Activated T-helper 2 cell treated with anti-CD3 and anti-CD28 coated beads, Interferon-gamma antibody, Interleukin-2, Interleukin-4, amounts not matched to agents 10 μg/mL and 5 μg/mL and 100 μg/mL, durations not matched to agents 14 hours and 24 hours and 36 hours (primary cell): ENCODE results near the gene FMNL2. TPM values are rescaled to one million over a fixed set of nuclear protein-coding genes. Genes with fewer than 3 reads are reported as not detected.

Experiments used
- DNase-seq: peaks from one replicate; pipeline ENCODE4 v3.0.0; 2021; ENCODE audit warnings: low spot score
- H3K27ac Mint-ChIP-seq: one replicate; pipeline ENCODE4 v1.8.0; 2021; ENCODE audit warnings: mixed read lengths
- H3K27me3 Mint-ChIP-seq: one replicate; pipeline ENCODE4 v1.8.0; 2021; ENCODE audit warnings: low read depth, mixed read lengths
- H3K36me3 Mint-ChIP-seq: one replicate; pipeline ENCODE4 v1.8.0; 2021; ENCODE audit warnings: low read depth, mixed read lengths
- H3K4me1 Mint-ChIP-seq: one replicate; pipeline ENCODE4 v1.8.0; 2021; ENCODE audit warnings: low read depth, mixed read lengths
- H3K4me3 Mint-ChIP-seq: one replicate; pipeline ENCODE4 v1.8.0; 2021; ENCODE audit warnings: low read depth, mild to moderate bottlenecking, moderate library complexity, mixed read lengths
- H3K9me3 Mint-ChIP-seq: one replicate; pipeline ENCODE4 v1.8.0; 2021; ENCODE audit warnings: mixed read lengths
- intact Hi-C: fragments of 100-400 bp; cut with micrococcal nuclease; formaldehyde crosslinking; loops from one replicate; pipeline ENCODE4 v1.15.1; 2023
- total RNA-seq: library from RNA; stranded (reverse); gene quantifications from 2 replicates; pipeline ENCODE4 v1.2.3, GENCODE V29; 2022

Gene FMNL2
- total RNA-seq, 1 donor from 2014 or later = 14.0 TPM

GRCh38 chr2:152413228-152414030, 78.5 kb downstream of the FMNL2 start:
- DNase-seq = no peak
- intact Hi-C loops = loop anchor here (2.0 kb wide), 3 partner anchors 93 to 237 kb away; no protein-coding TSS in a partner anchor
- no peaks in the 10 kb centered on the region for H3K9me3 Mint-ChIP-seq
- no peak overlapping the region for H3K4me3 Mint-ChIP-seq
- peak overlapping the region; percentile 88 for H3K27ac Mint-ChIP-seq
- H3K36me3 Mint-ChIP-seq = peaks cover 9% of the 10 kb centered on the region
- H3K4me1 Mint-ChIP-seq = peaks cover 60% of the 10 kb centered on the region
- H3K27me3 Mint-ChIP-seq = peaks cover 2% of the 10 kb centered on the region

- Mint-ChIP-seq H3K4me1 (peaks cover 53% of the 10 kb centered on the region), H3K36me3 (peaks cover 10% of the 10 kb centered on the region), H3K27me3 (peaks cover 2% of the 10 kb centered on the region), H3K9me3 (no peaks in the 10 kb centered on the region), H3K27ac (peak overlapping the region; percentile 88), H3K4me3 (peak overlapping the region; percentile 8)
- intact Hi-C loops = loop anchor here (1.0 to 2.0 kb wide), 7 partner anchors 9 to 238 kb away; partner anchors contain the start of gene FMNL2
- DNase-seq = no peak
Measured at GRCh38 chr2:152415231-152415642, 80.3 kb downstream of the FMNL2 start.

DNA sequence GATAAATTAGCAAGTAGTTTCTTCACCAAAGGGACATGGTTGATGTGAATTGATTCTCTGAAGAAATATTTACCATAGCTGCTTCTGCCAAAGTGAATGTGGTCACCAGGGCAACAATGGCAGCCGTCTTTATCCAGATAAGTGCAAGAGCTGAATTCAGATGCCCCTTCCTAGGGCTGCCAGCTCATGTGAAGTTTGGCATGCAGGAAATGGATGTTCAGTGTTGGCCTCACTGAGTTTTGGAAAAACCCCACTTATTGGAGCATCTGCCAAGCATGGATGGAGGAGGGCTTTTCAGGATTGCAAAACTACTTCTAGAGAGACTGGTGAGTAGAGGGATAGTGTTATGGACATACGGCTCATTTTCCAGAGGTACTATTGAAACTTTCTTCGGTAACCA, 80.8 kb downstream of the FMNL2 start:
- intact Hi-C loops = loop anchor here (1.0 to 2.0 kb wide), 7 partner anchors 9 to 239 kb away; partner anchors contain the start of gene FMNL2
- Mint-ChIP-seq H3K4me1 (peaks cover 55% of the 10 kb centered on the region), H3K27me3 (peaks cover 2% of the 10 kb centered on the region), H3K27ac (peak overlapping the region; percentile 88), H3K9me3 (no peaks in the 10 kb centered on the region), H3K36me3 (peaks cover 10% of the 10 kb centered on the region), H3K4me3 (no peak overlapping the region)
- no peak for DNase-seq

GRCh38 chr2:152418688-152419087, 83.7 kb downstream of the FMNL2 start:
- intact Hi-C loops = loop anchor here (2.0 kb wide), 1 partner anchor 16 kb away; no protein-coding TSS in a partner anchor
- Mint-ChIP-seq H3K27me3 (no peaks in the 10 kb centered on the region), H3K27ac (peak overlapping the region; percentile 86), H3K4me3 (no peak overlapping the region), H3K9me3 (no peaks in the 10 kb centered on the region), H3K4me1 (peaks cover 47% of the 10 kb centered on the region), H3K36me3 (peaks cover 10% of the 10 kb centered on the region)
- DNase-seq = no peak

- H3K4me1 Mint-ChIP-seq = peaks cover 35% of the 10 kb centered on the region
- no peaks in the 10 kb centered on the region for H3K27me3 Mint-ChIP-seq
- no peaks in the 10 kb centered on the region for H3K9me3 Mint-ChIP-seq
- H3K36me3 Mint-ChIP-seq = peaks cover 10% of the 10 kb centered on the region
- no peak overlapping the region for H3K4me3 Mint-ChIP-seq
- H3K27ac Mint-ChIP-seq = no peak overlapping the region
- no peak for DNase-seq
- intact Hi-C loops = loop anchor here (2.0 kb wide), 1 partner anchor 17 kb away; no protein-coding TSS in a partner anchor
Measured at GRCh38 chr2:152419944-152420343, 85.0 kb downstream of the FMNL2 start.

DNA sequence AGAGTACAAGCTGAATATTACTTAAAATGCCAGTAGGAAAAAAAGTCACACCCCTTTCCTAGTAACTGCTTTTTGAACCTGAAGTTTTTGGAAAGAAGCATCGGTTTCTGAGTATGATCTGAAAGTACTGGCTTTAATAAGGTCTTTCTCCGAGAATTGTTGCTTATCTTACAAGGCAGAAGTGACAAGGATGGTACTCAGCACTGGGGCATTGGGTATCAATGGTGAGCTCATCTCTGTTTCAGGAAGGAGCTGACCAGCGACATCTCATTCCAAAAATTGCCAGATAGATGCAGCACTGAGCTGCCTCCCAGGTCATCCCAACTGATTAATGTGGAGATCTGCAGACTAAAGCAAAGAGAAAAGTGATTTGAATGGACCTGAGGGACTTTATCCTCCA, 85.4 kb downstream of the FMNL2 start:
- Mint-ChIP-seq H3K36me3 (peaks cover 10% of the 10 kb centered on the region), H3K4me1 (peaks cover 31% of the 10 kb centered on the region), H3K9me3 (no peaks in the 10 kb centered on the region), H3K4me3 (no peak overlapping the region), H3K27me3 (no peaks in the 10 kb centered on the region), H3K27ac (no peak overlapping the region)
- no peak for DNase-seq
- intact Hi-C loops = no loop called here

DNA sequence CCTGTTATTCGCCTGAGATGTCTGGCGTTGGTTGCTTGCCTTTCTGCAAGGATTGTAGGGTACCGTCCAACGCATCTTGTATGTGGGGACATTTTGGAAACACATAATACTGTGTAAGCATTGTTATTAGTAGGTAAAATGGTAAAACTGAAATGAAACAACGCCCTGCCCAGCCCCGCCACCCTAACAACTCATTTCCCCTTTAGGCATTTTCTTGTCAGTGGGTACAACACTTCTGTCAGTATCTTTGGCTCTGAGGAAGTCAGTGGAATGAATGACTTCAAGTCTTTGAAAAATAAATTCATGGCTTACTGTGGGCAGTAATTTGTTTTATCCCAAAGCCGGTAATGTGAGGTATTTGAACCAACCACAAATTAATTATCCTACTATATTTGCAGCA, 86.0 kb downstream of the FMNL2 start:
- no peak overlapping the region for H3K4me3 Mint-ChIP-seq
- peaks cover 10% of the 10 kb centered on the region for H3K36me3 Mint-ChIP-seq
- no peak overlapping the region for H3K27ac Mint-ChIP-seq
- no peaks in the 10 kb centered on the region for H3K9me3 Mint-ChIP-seq
- no peak for DNase-seq
- no peaks in the 10 kb centered on the region for H3K27me3 Mint-ChIP-seq
- peaks cover 25% of the 10 kb centered on the region for H3K4me1 Mint-ChIP-seq
- intact Hi-C loops = loop anchor here (1.0 kb wide), 1 partner anchor 24 kb away; no protein-coding TSS in a partner anchor

GRCh38 chr2:152421521-152422370, 86.8 kb downstream of the FMNL2 start:
- DNase-seq = no peak
- peaks cover 10% of the 10 kb centered on the region for H3K36me3 Mint-ChIP-seq
- H3K4me1 Mint-ChIP-seq = peaks cover 20% of the 10 kb centered on the region
- H3K9me3 Mint-ChIP-seq = no peaks in the 10 kb centered on the region
- no peaks in the 10 kb centered on the region for H3K27me3 Mint-ChIP-seq
- peak overlapping the region; percentile 23 for H3K27ac Mint-ChIP-seq
- intact Hi-C loops = loop anchor here (1.0 kb wide), 1 partner anchor 24 kb away; no protein-coding TSS in a partner anchor
- H3K4me3 Mint-ChIP-seq = no peak overlapping the region

DNA sequence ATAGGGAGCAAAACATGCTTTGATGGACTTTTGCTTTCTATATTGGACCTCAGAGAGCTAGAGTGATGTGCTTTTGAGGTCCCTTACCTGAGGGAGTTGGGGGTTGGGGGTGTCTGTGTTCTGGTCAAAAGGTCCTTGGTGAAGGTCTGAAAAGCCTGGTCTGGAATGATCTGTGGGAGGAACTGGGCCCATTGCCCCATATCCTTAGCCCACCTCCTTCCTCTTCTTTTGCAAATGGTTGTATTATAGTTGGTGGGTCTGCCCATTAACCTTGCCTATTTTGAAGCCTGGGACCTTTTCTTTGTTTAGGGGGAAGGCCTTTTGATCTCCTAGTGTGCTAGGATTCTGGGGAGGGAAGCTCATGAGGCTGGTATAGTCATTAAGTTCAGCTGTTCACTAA, 88.7 kb downstream of the FMNL2 start:
- H3K4me1 Mint-ChIP-seq = peaks cover 13% of the 10 kb centered on the region
- H3K27ac Mint-ChIP-seq = no peak overlapping the region
- no peaks in the 10 kb centered on the region for H3K9me3 Mint-ChIP-seq
- no peak for DNase-seq
- H3K27me3 Mint-ChIP-seq = no peaks in the 10 kb centered on the region
- intact Hi-C loops = no loop called here
- H3K36me3 Mint-ChIP-seq = no peaks in the 10 kb centered on the region
- H3K4me3 Mint-ChIP-seq = no peak overlapping the region

GRCh38 chr2:152425765-152426727, 91.1 kb downstream of the FMNL2 start:
- peaks cover 8% of the 10 kb centered on the region for H3K4me1 Mint-ChIP-seq
- no peaks in the 10 kb centered on the region for H3K9me3 Mint-ChIP-seq
- no peaks in the 10 kb centered on the region for H3K36me3 Mint-ChIP-seq
- H3K27ac Mint-ChIP-seq = no peak overlapping the region
- no peak for DNase-seq
- no peak overlapping the region for H3K4me3 Mint-ChIP-seq
- intact Hi-C loops = no loop called here
- H3K27me3 Mint-ChIP-seq = no peaks in the 10 kb centered on the region

GRCh38 chr2:152426801-152427200, 91.8 kb downstream of the FMNL2 start:
- Mint-ChIP-seq H3K27ac (no peak overlapping the region), H3K36me3 (no peaks in the 10 kb centered on the region), H3K27me3 (no peaks in the 10 kb centered on the region), H3K4me1 (peaks cover under 1% of the 10 kb centered on the region), H3K4me3 (no peak overlapping the region), H3K9me3 (no peaks in the 10 kb centered on the region)
- DNase-seq = no peak
- intact Hi-C loops = no loop called here

DNA sequence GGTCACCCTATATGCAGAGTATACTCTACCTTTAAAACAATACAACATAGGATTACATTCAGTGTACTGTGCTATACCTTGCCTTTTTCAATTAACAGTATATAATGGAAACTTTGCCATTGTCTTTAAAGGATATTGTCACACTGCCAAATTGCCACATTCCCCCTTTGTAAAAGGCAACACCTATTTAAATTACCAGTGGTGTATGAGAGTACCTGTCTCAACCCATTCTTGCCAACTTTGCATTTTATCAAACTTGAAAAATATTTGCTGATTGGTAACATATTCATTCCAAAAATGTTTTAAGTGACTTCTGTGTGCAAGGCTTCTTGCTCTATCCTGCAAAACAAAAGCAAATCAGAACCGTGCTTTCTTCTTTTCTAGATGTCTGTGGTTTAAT, 92.9 kb downstream of the FMNL2 start:
- no peaks in the 10 kb centered on the region for H3K4me1 Mint-ChIP-seq
- DNase-seq = no peak
- no peak overlapping the region for H3K27ac Mint-ChIP-seq
- H3K9me3 Mint-ChIP-seq = no peaks in the 10 kb centered on the region
- no peaks in the 10 kb centered on the region for H3K36me3 Mint-ChIP-seq
- H3K27me3 Mint-ChIP-seq = no peaks in the 10 kb centered on the region
- intact Hi-C loops = no loop called here
- H3K4me3 Mint-ChIP-seq = no peak overlapping the region
